ENCODE data around the gene PSMB7.

The PSMB7 gene

DNA sequence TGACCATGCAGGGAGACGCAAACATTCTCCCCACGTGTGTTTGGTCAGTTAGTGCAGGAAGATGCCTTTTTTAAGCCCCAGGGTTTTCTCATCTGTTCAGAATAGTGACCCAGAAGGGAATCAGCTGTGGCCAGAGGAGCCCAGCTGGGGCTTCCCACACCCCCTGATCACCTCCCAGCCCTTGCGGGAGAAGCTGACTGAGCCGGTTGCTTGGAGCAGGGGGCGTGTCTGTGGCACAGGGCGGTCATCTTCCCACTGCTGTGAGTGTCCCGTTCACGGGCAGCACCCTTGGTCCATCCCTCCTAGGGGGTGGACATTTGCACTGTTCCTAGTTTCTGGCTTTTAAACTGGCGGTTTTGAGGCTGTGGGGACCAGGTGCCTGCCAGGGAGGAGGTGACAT lies 87.8 kb downstream of the PSMB7 start:
- no peak for TF ChIP-seq CTCF (conservative IDR thresholded peaks at IDR 0.05; ENCODE audit: low read depth, low read length)
- no peak for DNase-seq (ENCODE audit: low read depth)

DNA sequence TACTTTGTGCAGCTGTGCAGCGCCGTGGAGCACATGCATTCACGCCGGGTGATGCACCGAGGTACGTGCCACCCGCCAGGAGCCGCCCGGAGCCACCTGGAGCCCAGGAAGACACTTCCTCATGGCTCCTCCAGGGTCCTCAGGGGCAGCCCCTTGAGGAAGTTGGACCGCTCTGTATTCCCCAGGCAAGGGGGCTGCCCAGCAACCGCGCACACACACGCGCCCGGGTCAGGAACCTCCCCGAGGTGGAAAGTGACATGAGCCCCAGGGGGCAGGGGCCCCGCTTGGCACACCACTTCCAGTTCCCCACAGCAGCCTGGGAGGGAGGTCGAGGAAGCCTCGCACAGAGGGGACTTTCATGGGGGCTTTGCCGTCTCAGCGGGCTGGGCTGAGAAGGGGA lies 88.9 kb downstream of the PSMB7 start:
- H3K4me3 ChIP-seq (ENCODE audit: low read length), result no peak overlapping the region
- no peak for TF ChIP-seq CTCF (conservative IDR thresholded peaks at IDR 0.05; ENCODE audit: low read depth, low read length)
- DNase-seq (ENCODE audit: low read depth), result no peak

More for the DNA sequence above, 87.8 kb downstream of the PSMB7 start:
- no peak overlapping the region for H3K4me3 ChIP-seq (ENCODE audit: low read length)

DNA sequence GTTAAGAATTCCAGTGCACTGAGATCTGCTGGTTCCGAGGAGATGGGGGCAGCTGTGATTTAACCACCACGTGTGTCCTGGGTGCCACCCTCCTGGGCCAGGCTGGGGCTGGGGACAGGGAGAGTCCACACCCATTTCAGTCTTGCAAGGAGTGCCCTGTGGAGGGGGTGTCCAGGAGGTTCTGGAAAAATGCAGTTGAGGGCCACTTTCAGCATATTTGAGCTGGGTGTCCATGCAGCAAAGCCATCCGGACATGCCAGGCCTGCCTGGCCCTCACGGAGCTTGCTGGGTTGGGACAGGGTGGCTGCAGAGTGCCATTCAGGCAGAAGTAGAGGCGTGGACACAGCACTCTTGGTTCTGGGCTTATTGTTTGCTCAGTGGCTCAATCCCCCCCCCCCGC lies 89.4 kb downstream of the PSMB7 start:
- no peak overlapping the region for H3K4me3 ChIP-seq (ENCODE audit: low read length)
- DNase-seq (ENCODE audit: low read depth), result no peak
- TF ChIP-seq CTCF (conservative IDR thresholded peaks at IDR 0.05; ENCODE audit: low read depth, low read length), result no peak

DNA sequence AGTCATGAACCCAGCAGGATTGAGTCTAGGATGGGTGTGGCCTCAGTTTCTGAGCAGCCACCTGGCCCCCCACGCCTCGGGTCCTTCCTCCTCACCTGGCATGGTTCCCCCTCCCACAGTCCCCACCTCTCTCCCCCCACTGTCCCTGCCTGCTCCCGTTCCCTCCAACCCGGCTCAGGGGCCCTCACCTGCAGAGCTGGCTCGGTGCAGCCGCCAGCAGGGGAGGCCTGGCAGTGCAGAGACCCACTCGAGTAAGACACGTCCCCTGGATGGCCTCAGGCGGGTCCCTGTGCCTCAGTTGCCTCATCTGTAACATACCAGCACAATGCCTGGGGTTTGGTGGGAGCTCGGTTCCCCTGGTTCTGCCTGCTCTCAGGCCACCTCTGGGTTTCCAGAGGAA lies 91.3 kb downstream of the PSMB7 start:
- H3K4me3 ChIP-seq (ENCODE audit: low read length), result no peak overlapping the region
- no peak for TF ChIP-seq CTCF (conservative IDR thresholded peaks at IDR 0.05; ENCODE audit: low read depth, low read length)
- DNase-seq (ENCODE audit: low read depth), result no peak

- no peak overlapping the region for H3K4me3 ChIP-seq (ENCODE audit: low read length)
- DNase-seq (ENCODE audit: low read depth), result no peak
- no peak for TF ChIP-seq CTCF (conservative IDR thresholded peaks at IDR 0.05; ENCODE audit: low read depth, low read length)
Observed at GRCh38 chr9:124322618-124323432, 92.4 kb downstream of the PSMB7 start.

DNA sequence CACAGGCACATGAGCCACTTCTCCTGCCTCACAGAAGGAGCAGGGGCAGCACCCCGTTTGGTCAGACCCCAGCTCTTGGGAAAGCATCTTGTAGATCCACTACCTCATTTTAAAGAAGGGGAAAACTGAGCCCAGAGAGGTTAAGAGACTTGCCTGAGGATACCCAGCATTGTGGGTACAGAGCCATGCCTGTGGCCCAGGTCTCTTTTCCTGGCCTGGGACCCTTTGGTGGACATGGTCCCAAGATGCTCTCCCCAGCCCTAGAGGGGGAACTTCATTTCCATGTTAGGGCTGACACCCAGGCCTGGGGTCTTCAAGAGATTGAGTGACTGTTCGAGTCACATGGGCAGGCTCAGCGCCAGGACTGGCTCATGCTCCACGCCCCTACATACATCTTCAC lies 93.3 kb downstream of the PSMB7 start:
- H3K4me3 ChIP-seq (ENCODE audit: low read length), result no peak overlapping the region
- DNase-seq (ENCODE audit: low read depth), result no peak
- TF ChIP-seq CTCF (conservative IDR thresholded peaks at IDR 0.05; ENCODE audit: low read depth, low read length), result no peak

- DNase-seq (ENCODE audit: low read depth), result no peak
- H3K4me3 ChIP-seq (ENCODE audit: low read length), result no peak overlapping the region
- TF ChIP-seq CTCF (conservative IDR thresholded peaks at IDR 0.05; ENCODE audit: low read depth, low read length), result no peak
Observed at GRCh38 chr9:124321416-124321815, 93.8 kb downstream of the PSMB7 start.
